H1 (cell line): ENCODE measurements around the gene ACTG2. TPM values are rescaled to one million over a fixed set of nuclear protein-coding genes. Genes with fewer than 3 reads are reported as not detected.
A peak's percentile ranks its signal among the peaks of the same experiment; 100 is the strongest.

Experiments
- CTCF ChIA-PET: fragments of 300-600 bp; sonication (Branson Sonifier 250); formaldehyde crosslinking; loops from one replicate; lab custom pipeline; 2021; ENCODE audit not compliant: partially characterized antibody; lab: Charles Lee
- POLR2A ChIA-PET: fragments of 300-600 bp; sonication (Branson Sonifier 250); formaldehyde crosslinking; loops from one replicate; lab custom pipeline; 2021; ENCODE audit warnings: inconsistent platforms; ENCODE audit not compliant: partially characterized antibody; lab: Charles Lee
- DNase-seq, 2 experiments: peaks; one replicate each; pipeline versions ENCODE4 v3.0.0 to v3.0.0-alpha.2; 2010 to 2022; ENCODE audit warnings: low spot score in 2 of 2, low read depth in 1 of 2, mixed read lengths in 1 of 2
- FAIRE-seq: peaks from 2 replicates; lab custom pipeline; 2011; peaks lifted over from hg19 to GRCh38; lab: Jason Lieb, UNC
- H2AFZ ChIP-seq: 2 replicates; pipeline ENCODE4 v1.8.1; 2012; ENCODE audit warnings: low read length, inconsistent platforms
- H2AK5ac ChIP-seq: 2 replicates; pipeline ENCODE4 v1.6.1; 2013; ENCODE audit warnings: low read depth, low read length
- H2BK120ac ChIP-seq: replicated peaks from 2 replicates; pipeline ENCODE3; 2013; ENCODE audit warnings: low read depth, low read length, inconsistent platforms
- H2BK12ac ChIP-seq: 2 replicates; pipeline ENCODE4 v1.6.1; 2013; ENCODE audit warnings: low read depth, low read length
- H2BK15ac ChIP-seq: 2 replicates; pipeline ENCODE4 v1.6.1; 2013; ENCODE audit warnings: low read length
- H2BK20ac ChIP-seq: 2 replicates; pipeline ENCODE4 v1.6.1; 2013; ENCODE audit warnings: low read length
- H2BK5ac ChIP-seq: 2 replicates; pipeline ENCODE4 v1.6.1; 2013; ENCODE audit warnings: low read depth, low read length
- H3K14ac ChIP-seq: 2 replicates; pipeline ENCODE4 v1.6.1; 2013; ENCODE audit warnings: inconsistent platforms; ENCODE audit not compliant: insufficient read length
- H3K18ac ChIP-seq: 2 replicates; pipeline ENCODE4 v1.6.1; 2013; ENCODE audit warnings: low read length; ENCODE audit errors: extremely low read depth
- H3K23ac ChIP-seq: 2 replicates; pipeline ENCODE4 v1.6.1; 2013; ENCODE audit warnings: inconsistent platforms; ENCODE audit not compliant: insufficient read length
- H3K23me2 ChIP-seq: 2 replicates; pipeline ENCODE4 v1.6.1; 2013; ENCODE audit warnings: low read depth, low read length
- H3K27ac ChIP-seq: 2 replicates; pipeline ENCODE4 v1.6.1; 2011; ENCODE audit warnings: low read depth, low read length, inconsistent platforms
- H3K27me3 ChIP-seq, 4 experiments: replicated peaks in 1 of 4; 1 replicate in 1 of 4; 2 replicates in 3 of 4; pipeline versions ENCODE4 v1.6.1 to v1.8.1; 2011 to 2013; ENCODE audit warnings: low read length in 3 of 4, mild to moderate bottlenecking in 3 of 4, inconsistent platforms in 2 of 4, mixed read lengths in 2 of 4, moderate library complexity in 1 of 4; ENCODE audit not compliant: control insufficient read depth in 3 of 4, insufficient read depth in 3 of 4; ENCODE audit errors: extremely low read depth in 1 of 4
- H3K36me3 ChIP-seq, 4 experiments: 2 replicates each; pipeline versions ENCODE4 v1.6.1 to v1.8.1; 2011 to 2013; ENCODE audit warnings: mild to moderate bottlenecking in 4 of 4, low read length in 3 of 4, moderate library complexity in 2 of 4, control low read depth in 1 of 4, inconsistent platforms in 1 of 4; ENCODE audit not compliant: insufficient read depth in 4 of 4, control insufficient read depth in 2 of 4
- H3K4ac ChIP-seq: replicated peaks from 2 replicates; pipeline ENCODE3; 2013; ENCODE audit warnings: low read length, low read depth, mixed read lengths, inconsistent platforms; ENCODE audit not compliant: insufficient read length
- H3K4me1 ChIP-seq, 4 experiments: replicated peaks in 1 of 4; 1 replicate in 1 of 4; 2 replicates in 3 of 4; pipeline versions ENCODE4 v1.6.1 to v1.8.1; 2011 to 2013; ENCODE audit warnings: low read length in 3 of 4, inconsistent platforms in 2 of 4, mixed read lengths in 1 of 4; ENCODE audit not compliant: insufficient read depth in 4 of 4, control insufficient read depth in 3 of 4
- H3K4me2 ChIP-seq, 2 experiments: 2 replicates each; pipeline versions ENCODE4 v1.6.1 to v1.8.1; 2011 to 2013; ENCODE audit warnings: low read depth in 2 of 2, low read length in 2 of 2, control low read depth in 1 of 2, inconsistent platforms in 1 of 2, mild to moderate bottlenecking in 1 of 2; ENCODE audit not compliant: insufficient read depth in 1 of 2
- H3K4me3 ChIP-seq, 4 experiments: fragments of 200-600, 300-600 bp in 1 of 4; sonication (generic), shearing (Covaris generic), sonication (Bioruptor Twin) in 1 of 4; 2 replicates each; pipeline versions ENCODE4 v1.5.1 to v1.8.1; 2011 to 2016; ENCODE audit warnings: low read length in 4 of 4, low read depth in 3 of 4, control low read depth in 2 of 4, inconsistent platforms in 2 of 4, mild to moderate bottlenecking in 2 of 4, mixed read lengths in 1 of 4, moderate library complexity in 1 of 4; ENCODE audit not compliant: insufficient read depth in 2 of 4; ENCODE audit errors: extremely low read depth in 1 of 4
- H3K56ac ChIP-seq: replicated peaks from 2 replicates; pipeline ENCODE3; 2013; ENCODE audit warnings: low read depth, mild to moderate bottlenecking, mixed read lengths, low read length, inconsistent platforms; ENCODE audit not compliant: insufficient read length
- H3K79me1 ChIP-seq: 2 replicates; pipeline ENCODE4 v1.6.1; 2013; ENCODE audit warnings: low read depth, low read length, control low read depth
- H3K79me2 ChIP-seq, 2 experiments: 2 replicates each; pipeline versions ENCODE4 v1.6.1 to v1.8.1; 2012 to 2013; ENCODE audit warnings: low read length in 2 of 2, mild to moderate bottlenecking in 2 of 2, inconsistent platforms in 1 of 2; ENCODE audit not compliant: insufficient read depth in 2 of 2, control insufficient read depth in 1 of 2
- H3K9ac ChIP-seq, 4 experiments: replicated peaks in 1 of 4; 1 replicate in 1 of 4; 2 replicates in 3 of 4; pipeline versions ENCODE4 v1.6.1 to v1.8.1; 2011 to 2013; ENCODE audit warnings: low read depth in 3 of 4, low read length in 3 of 4, control low read depth in 2 of 4, mild to moderate bottlenecking in 2 of 4, moderate library complexity in 2 of 4, inconsistent platforms in 1 of 4; ENCODE audit errors: extremely low read depth in 1 of 4
- H3K9me3 ChIP-seq, 2 experiments: 2 replicates each; pipeline versions ENCODE4 v1.6.1 to v1.8.1; 2012 to 2013; ENCODE audit warnings: mild to moderate bottlenecking in 2 of 2, moderate library complexity in 2 of 2, control low read depth in 1 of 2, inconsistent platforms in 1 of 2, low read depth in 1 of 2, low read length in 1 of 2, mixed read lengths in 1 of 2; ENCODE audit not compliant: insufficient read depth in 2 of 2
- H4K20me1 ChIP-seq, 2 experiments: replicated peaks in 1 of 2; 2 replicates each; pipeline versions ENCODE3 to v1.8.1; 2011 to 2013; ENCODE audit warnings: inconsistent platforms in 2 of 2, low read length in 2 of 2, mild to moderate bottlenecking in 1 of 2; ENCODE audit not compliant: insufficient read depth in 2 of 2, control insufficient read depth in 1 of 2
- H4K5ac ChIP-seq: 2 replicates; pipeline ENCODE4 v1.6.1; 2013; ENCODE audit warnings: low read length, low read depth, mixed read lengths, inconsistent platforms; ENCODE audit not compliant: insufficient read length
- H4K8ac ChIP-seq: 2 replicates; pipeline ENCODE4 v1.8.0; 2013; ENCODE audit warnings: mild to moderate bottlenecking, moderate library complexity, low read length, inconsistent platforms; ENCODE audit not compliant: insufficient read depth; ENCODE audit errors: extremely low read depth
- H4K91ac ChIP-seq: replicated peaks from 2 replicates; pipeline ENCODE3; 2013; ENCODE audit warnings: low read length, mixed read lengths, inconsistent platforms; ENCODE audit not compliant: insufficient read length
- CTCF ChIP-seq, 3 experiments: IDR thresholded peaks; 1 replicate in 2 of 3; 2 replicates in 1 of 3; pipeline versions ENCODE4 v1.5.1 to v1.6.1; 2011; ENCODE audit warnings: low read length in 3 of 3, mild to moderate bottlenecking in 3 of 3, inconsistent platforms in 2 of 3, low read depth in 1 of 3, moderate library complexity in 1 of 3; ENCODE audit not compliant: insufficient read depth in 1 of 3; ENCODE audit errors: control extremely low read depth in 1 of 3
- SAP30 ChIP-seq: fragments of 300-600 bp; sonication (generic); IDR thresholded peaks from 2 replicates; pipeline ENCODE4 v1.7.1; 2012; ENCODE audit warnings: low read length, moderate library complexity, mild to moderate bottlenecking, inconsistent platforms; ENCODE audit not compliant: insufficient read depth, insufficient replicate concordance
- WGBS, 2 experiments: shearing (Covaris generic) in 1 of 2; methylation state at CpG; one replicate each; pipeline versions ENCODE4 v1.1.6 to v1.1.7; 2013 to 2015; ENCODE audit warnings: low lambda C conversion rate in 2 of 2, mixed read lengths in 2 of 2, inconsistent platforms in 1 of 2, low coverage in 1 of 2, missing lambda C conversion rate in 1 of 2; ENCODE audit not compliant: insufficient replicate concordance in 2 of 2, insufficient coverage in 1 of 2, insufficient read length in 1 of 2; ENCODE audit errors: extremely low coverage in 1 of 2, missing lambda C conversion rate in 1 of 2; 5-methylcytosine and 5-hydroxymethylcytosine counted together
- polyA plus RNA-seq, 7 experiments: library from polyadenylated mRNA; depleted of rRNA in 3 of 7; stranded (reverse) in 5 of 7; unstranded in 2 of 7; fragments of >200 nt in 5 of 7; fragments of 200-250 nt in 2 of 7; gene quantifications; 1 replicate in 5 of 7; 2 replicates in 1 of 7; 4 replicates in 1 of 7; pipeline versions ENCODE4 v1.2.1 to v1.2.3, GENCODE V29; 2011 to 2013; ENCODE audit warnings: missing spikeins in 2 of 7, mixed read lengths in 2 of 7
- total RNA-seq: library from RNA; stranded (reverse); fragmentation: NEBNext Ultra II Directional; extraction: Animal tissue kit (Norgen Biotek cat#: 25700); gene quantifications from 2 replicates; pipeline ENCODE4 v1.2.1, GENCODE V29; 2021

Gene ACTG2
- total and polyA plus RNA-seq, 2 of the 8 experiments (the other 6 are each of a cell fraction or from before 2014, with no cell fraction given): 6.2 to 13.7 TPM

GRCh38 chr2:73961823-73962615 is 69.2 kb downstream of the ACTG2 start:
- Histone ChIP-seq H3K23ac (no peak overlapping the region), H3K4me1 (no peaks in the 10 kb centered on the region), H3K4ac (no peak overlapping the region), H2AFZ (no peak overlapping the region), H4K20me1 (peaks cover 0 to under 1% of the 10 kb centered on the region in 2 experiments), H4K91ac (no peak overlapping the region), H3K79me1 (no peaks in the 10 kb centered on the region), H3K23me2 (no peaks in the 10 kb centered on the region), H2BK12ac (no peak overlapping the region), H4K5ac (no peak overlapping the region), H3K27me3 (no peaks in the 10 kb centered on the region), H2AK5ac (no peak overlapping the region), H2BK120ac (no peak overlapping the region), H3K79me2 (no peaks in the 10 kb centered on the region), H2BK5ac (no peak overlapping the region), H3K18ac (no peak overlapping the region), H2BK15ac (no peak overlapping the region), H3K9ac (no peak overlapping the region), H2BK20ac (no peak overlapping the region), H3K14ac (no peak overlapping the region), H3K9me3 (peaks cover 0 to 3% of the 10 kb centered on the region in 2 experiments; a peak in 1 of 4 replicates), H3K27ac (no peak overlapping the region), H4K8ac (no peak overlapping the region; the same call in 1 of the 2 replicates), H3K36me3 (peaks cover 5 to 17% (median 11%) of the 10 kb centered on the region in 4 experiments), H3K56ac (no peak overlapping the region), H3K4me3 (no peak overlapping the region), H3K4me2 (no peak overlapping the region)
- WGBS, 2 experiments: 80% methylated on average over 12 of the region's 12 CpGs; no CpG with 5 or more reads in 1 of the 2 experiments
- FAIRE-seq (no peak), DNase-seq (no peak)
- POLR2A ChIA-PET: interaction anchor here (0.8 to 1.7 kb wide), 2 partner anchors 20 to 26 kb away, joined by 3 to 4 read pairs; no protein-coding TSS in a partner anchor
- CTCF ChIA-PET: interaction anchor here (0.6 to 2.6 kb wide), 7 partner anchors 9 to 174 kb away, joined by 3 to 9 read pairs (median 4); no protein-coding TSS in a partner anchor
- TF ChIP-seq SAP30 (no peak), CTCF (IDR thresholded peaks at IDR 0.05; ENCODE audit: control extremely low read depth in 1 of 3, insufficient read depth in 1 of 3, low read depth in 1 of 3, low read length in 3 of 3) (peak; percentile 8 to 15 (median 14); a peak in 3 of 4 replicates)
